Common myeloid progenitor, CD34-positive (primary cell): ENCODE results near the gene NME3.

ENCODE experiments used
- CTCF ChIA-PET: fragments of 350-600 bp; sonication (Branson Sonifier 250); formaldehyde crosslinking; loops from one replicate; lab custom pipeline; 2021; ENCODE audit warnings: antibody characterized with exemption; lab: Charles Lee
- POLR2A ChIA-PET: fragments of 350-600 bp; sonication (Branson Sonifier 250); formaldehyde crosslinking; loops from one replicate; lab custom pipeline; 2021; ENCODE audit warnings: antibody characterized with exemption; lab: Charles Lee
- DNase-seq, 3 donors: peaks; one replicate each; pipeline versions ENCODE4 v3.0.0 to v3.0.0-alpha.2; 2013
- H3K27ac ChIP-seq, 2 experiments: 1 replicate in 1 of 2; 2 replicates in 1 of 2; pipeline ENCODE4 v1.7.0; 2013; ENCODE audit warnings: inconsistent platforms in 2 of 2, low read length in 2 of 2, mild to moderate bottlenecking in 2 of 2, low read depth in 1 of 2, moderate library complexity in 1 of 2; ENCODE audit not compliant: severe bottlenecking in 2 of 2, insufficient read depth in 1 of 2, poor library complexity in 1 of 2
- H3K27me3 ChIP-seq, 5 experiments: replicated peaks in 2 of 5; 1 replicate in 3 of 5; 2 replicates in 2 of 5; pipeline versions ENCODE4 v1.6.1 to v1.7.0; 2013; ENCODE audit warnings: low read length in 4 of 5, mild to moderate bottlenecking in 2 of 5, moderate library complexity in 2 of 5, inconsistent platforms in 1 of 5; ENCODE audit not compliant: insufficient read depth in 5 of 5, control insufficient read depth in 4 of 5
- H3K36me3 ChIP-seq, 4 experiments: 1 replicate in 2 of 4; 2 replicates in 2 of 4; pipeline versions ENCODE4 v1.6.1 to v1.7.0; 2013; ENCODE audit warnings: low read length in 3 of 4, control low read depth in 1 of 4, mild to moderate bottlenecking in 1 of 4; ENCODE audit not compliant: control insufficient read depth in 4 of 4, insufficient read depth in 4 of 4
- H3K4me1 ChIP-seq, 4 experiments: 1 replicate in 3 of 4; 2 replicates in 1 of 4; pipeline versions ENCODE4 v1.6.1 to v1.7.1; 2013; ENCODE audit warnings: low read length in 3 of 4, mild to moderate bottlenecking in 3 of 4, control low read depth in 1 of 4, inconsistent platforms in 1 of 4, moderate library complexity in 1 of 4; ENCODE audit not compliant: control insufficient read depth in 4 of 4, insufficient read depth in 4 of 4; ENCODE audit errors: control extremely low read depth in 1 of 4
- H3K4me3 ChIP-seq, 7 experiments: 1 replicate in 4 of 7; 2 replicates in 3 of 7; pipeline versions ENCODE4 v1.5.1 to v1.7.0; 2013; ENCODE audit warnings: mild to moderate bottlenecking in 7 of 7, low read length in 6 of 7, moderate library complexity in 6 of 7, inconsistent platforms in 2 of 7, low read depth in 2 of 7, control low read depth in 1 of 7; ENCODE audit not compliant: insufficient read depth in 4 of 7, control insufficient read depth in 1 of 7; ENCODE audit errors: extremely low read depth in 1 of 7
- H3K9me3 ChIP-seq, 5 experiments: 1 replicate in 4 of 5; 2 replicates in 1 of 5; pipeline versions ENCODE4 v1.6.1 to v1.7.1; 2013; ENCODE audit warnings: low read length in 4 of 5, mild to moderate bottlenecking in 2 of 5, inconsistent platforms in 1 of 5, low read depth in 1 of 5, moderate library complexity in 1 of 5; ENCODE audit not compliant: control insufficient read depth in 4 of 5, insufficient read depth in 2 of 5; ENCODE audit errors: control extremely low read depth in 1 of 5
- WGBS: methylation state at CpG from one replicate; pipeline ENCODE4 v1.1.5; 2013; ENCODE audit not compliant: insufficient coverage; 5-methylcytosine and 5-hydroxymethylcytosine counted together

The NME3 gene

GRCh38 chr16:1789643-1790045 is 18.3 kb upstream of the NME3 start:
- 93% methylated on average over 21 of the region's 25 CpGs for WGBS
- DNase-seq = no peak
- Histone ChIP-seq H3K9me3 (no peaks in the 10 kb centered on the region), H3K27ac (no peak overlapping the region), H3K4me3 (no peak overlapping the region), H3K27me3 (no peaks in the 10 kb centered on the region), H3K4me1 (no peaks in the 10 kb centered on the region), H3K36me3 (peaks cover 0 to 64% (median 38%) of the 10 kb centered on the region in 4 experiments)
- ChIA-PET POLR2A (no interaction called here), CTCF (no interaction called here)

- ChIA-PET POLR2A (no interaction called here), CTCF (no interaction called here)
- Histone ChIP-seq H3K36me3 (peaks cover 0 to 64% (median 38%) of the 10 kb centered on the region in 4 experiments), H3K27ac (no peak overlapping the region), H3K4me1 (peaks cover 0 to 7% (median 5%) of the 10 kb centered on the region in 4 experiments), H3K9me3 (no peaks in the 10 kb centered on the region), H3K4me3 (no peak overlapping the region), H3K27me3 (no peaks in the 10 kb centered on the region)
- 88% methylated on average over 19 of the region's 19 CpGs for WGBS
- no peak for DNase-seq
Observed at GRCh38 chr16:1788708-1789100, 17.4 kb upstream of the NME3 start.

- no peak overlapping the region for H3K27ac ChIP-seq
- ChIA-PET POLR2A (no interaction called here), CTCF (no interaction called here)
- peaks cover 0 to 64% (median 38%) of the 10 kb centered on the region in 4 experiments for H3K36me3 ChIP-seq
- peaks cover 0 to 10% (median 9%) of the 10 kb centered on the region in 4 experiments for H3K4me1 ChIP-seq
- H3K4me3 ChIP-seq = no peak overlapping the region
- H3K9me3 ChIP-seq = no peaks in the 10 kb centered on the region
- 95% methylated on average over 25 of the region's 38 CpGs for WGBS
- DNase-seq = no peak
- H3K27me3 ChIP-seq = no peaks in the 10 kb centered on the region
Observed at GRCh38 chr16:1788095-1788707, 16.9 kb upstream of the NME3 start.

GRCh38 chr16:1787322-1788094 is 16.2 kb upstream of the NME3 start:
- 98% methylated on average over 44 of the region's 44 CpGs for WGBS
- H3K4me1 ChIP-seq = peaks cover 0 to 10% (median 9%) of the 10 kb centered on the region in 4 experiments
- POLR2A ChIA-PET = no interaction called here
- no peak overlapping the region for H3K4me3 ChIP-seq
- H3K27ac ChIP-seq = no peak overlapping the region
- H3K9me3 ChIP-seq = no peaks in the 10 kb centered on the region
- CTCF ChIA-PET = no interaction called here
- peaks cover 0 to 64% (median 38%) of the 10 kb centered on the region in 4 experiments for H3K36me3 ChIP-seq
- DNase-seq = no peak
- no peaks in the 10 kb centered on the region for H3K27me3 ChIP-seq

- DNase-seq = no peak
- Histone ChIP-seq H3K9me3 (no peaks in the 10 kb centered on the region), H3K27me3 (no peaks in the 10 kb centered on the region), H3K36me3 (peaks cover 0 to 62% (median 36%) of the 10 kb centered on the region in 4 experiments), H3K27ac (no peak overlapping the region), H3K4me1 (peaks cover 0 to 10% (median 9%) of the 10 kb centered on the region in 4 experiments), H3K4me3 (no peak overlapping the region)
- CTCF ChIA-PET = no interaction called here
- WGBS = 97% methylated on average over 6 of the region's 6 CpGs
- POLR2A ChIA-PET = no interaction called here
Observed at GRCh38 chr16:1787056-1787321, 15.6 kb upstream of the NME3 start.

- H3K36me3 ChIP-seq = peaks cover 0 to 57% (median 34%) of the 10 kb centered on the region in 4 experiments
- POLR2A ChIA-PET = no interaction called here
- no peaks in the 10 kb centered on the region for H3K27me3 ChIP-seq
- peaks cover 0 to 15% (median 14%) of the 10 kb centered on the region in 4 experiments for H3K4me1 ChIP-seq
- H3K4me3 ChIP-seq = no peak overlapping the region
- no peak overlapping the region for H3K27ac ChIP-seq
- 95% methylated on average over 50 of the region's 51 CpGs for WGBS
- DNase-seq = no peak
- CTCF ChIA-PET = no interaction called here
- H3K9me3 ChIP-seq = no peaks in the 10 kb centered on the region
Observed at GRCh38 chr16:1786242-1787055, 15.1 kb upstream of the NME3 start.

- Histone ChIP-seq H3K4me3 (no peak overlapping the region), H3K9me3 (no peaks in the 10 kb centered on the region), H3K27ac (no peak overlapping the region), H3K36me3 (peaks cover 0 to 53% (median 34%) of the 10 kb centered on the region in 4 experiments), H3K27me3 (no peaks in the 10 kb centered on the region), H3K4me1 (peaks cover 0 to 22% (median 21%) of the 10 kb centered on the region in 4 experiments)
- CTCF ChIA-PET = no interaction called here
- POLR2A ChIA-PET = no interaction called here
- DNase-seq = no peak
- WGBS = 88% methylated on average over 10 of the region's 14 CpGs
Observed at GRCh38 chr16:1785846-1786170, 14.5 kb upstream of the NME3 start.
